Measurements from ENCODE around the gene MYO9A.

Gene MYO9A

GRCh38 chr15:71823801-71824200 is 294.1 kb downstream of the MYO9A start:
- Histone ChIP-seq H2AFZ (ENCODE audit: insufficient read depth, low read length, poor library complexity) (no peak overlapping the region), H4K8ac (ENCODE audit: low read depth, low read length) (no peak overlapping the region), H2AK5ac (ENCODE audit: low read length) (no peak overlapping the region), H3K4me1 (ENCODE audit: control insufficient read depth in 1 of 2, insufficient read depth in 2 of 2, low read length in 2 of 2) (no peaks in the 10 kb centered on the region), H3K27ac (ENCODE audit: low read depth, low read length) (no peak overlapping the region), H3K36me3 (ENCODE audit: control insufficient read depth in 1 of 2, insufficient read depth in 2 of 2, low read length in 2 of 2) (peaks cover 4 to 10% of the 10 kb centered on the region in 2 experiments), H3K79me1 (ENCODE audit: low read length) (no peaks in the 10 kb centered on the region), H3K9ac (ENCODE audit: low read length) (no peak overlapping the region), H3K23ac (ENCODE audit: low read length) (no peak overlapping the region), H4K12ac (ENCODE audit: low read depth, low read length) (no peak overlapping the region), H2BK120ac (ENCODE audit: insufficient read depth, low read length, poor library complexity) (no peak overlapping the region), H3K18ac (ENCODE audit: low read length) (no peak overlapping the region), H3K14ac (ENCODE audit: low read length) (no peak overlapping the region), H4K91ac (ENCODE audit: low read depth, low read length) (no peak overlapping the region), H3K27me3 (ENCODE audit: insufficient read depth, low read length) (no peaks in the 10 kb centered on the region), H3K4ac (ENCODE audit: low read depth, low read length) (no peak overlapping the region), H3K4me3 (ENCODE audit: low read depth, low read length) (no peak overlapping the region), H2BK12ac (ENCODE audit: low read length) (no peak overlapping the region), H3K4me2 (ENCODE audit: low read length) (no peak overlapping the region), H2BK5ac (ENCODE audit: low read depth, low read length, poor library complexity) (no peak overlapping the region), H3K9me3 (ENCODE audit: insufficient read depth, low read depth, low read length) (no peaks in the 10 kb centered on the region), H3K79me2 (ENCODE audit: control insufficient read depth, insufficient read depth, low read length, poor library complexity) (no peaks in the 10 kb centered on the region)
- WGBS (ENCODE audit: extremely low coverage, insufficient coverage, insufficient read length) = no CpG with 5 or more reads among the region's 3 CpGs
- no peak for DNase-seq

GRCh38 chr15:71822890-71823630 is 294.9 kb downstream of the MYO9A start:
- no peak overlapping the region for H2AK5ac ChIP-seq (ENCODE audit: low read length)
- H3K18ac ChIP-seq (ENCODE audit: low read length) = no peak overlapping the region
- no peak overlapping the region for H3K9ac ChIP-seq (ENCODE audit: low read length)
- H2BK120ac ChIP-seq (ENCODE audit: insufficient read depth, low read length, poor library complexity) = no peak overlapping the region
- H3K9me3 ChIP-seq (ENCODE audit: insufficient read depth, low read depth, low read length) = no peaks in the 10 kb centered on the region
- no peak overlapping the region for H4K8ac ChIP-seq (ENCODE audit: low read depth, low read length)
- no peak overlapping the region for H3K27ac ChIP-seq (ENCODE audit: low read depth, low read length)
- H3K36me3 ChIP-seq (ENCODE audit: control insufficient read depth in 1 of 2, insufficient read depth in 2 of 2, low read length in 2 of 2) = peaks cover 4 to 10% of the 10 kb centered on the region in 2 experiments
- H4K91ac ChIP-seq (ENCODE audit: low read depth, low read length) = no peak overlapping the region
- H3K79me2 ChIP-seq (ENCODE audit: control insufficient read depth, insufficient read depth, low read length, poor library complexity) = no peaks in the 10 kb centered on the region
- H4K12ac ChIP-seq (ENCODE audit: low read depth, low read length) = no peak overlapping the region
- no peak overlapping the region for H3K4ac ChIP-seq (ENCODE audit: low read depth, low read length)
- H2BK12ac ChIP-seq (ENCODE audit: low read length) = no peak overlapping the region
- no peak overlapping the region for H3K4me3 ChIP-seq (ENCODE audit: low read depth, low read length)
- no peaks in the 10 kb centered on the region for H3K79me1 ChIP-seq (ENCODE audit: low read length)
- WGBS (ENCODE audit: extremely low coverage, insufficient coverage, insufficient read length) = no CpG with 5 or more reads among the region's 3 CpGs
- H3K4me2 ChIP-seq (ENCODE audit: low read length) = no peak overlapping the region
- no peak overlapping the region for H2AFZ ChIP-seq (ENCODE audit: insufficient read depth, low read length, poor library complexity)
- no peaks in the 10 kb centered on the region for H3K27me3 ChIP-seq (ENCODE audit: insufficient read depth, low read length)
- DNase-seq = no peak
- H3K23ac ChIP-seq (ENCODE audit: low read length) = no peak overlapping the region
- H3K14ac ChIP-seq (ENCODE audit: low read length) = no peak overlapping the region
- no peak overlapping the region for H2BK5ac ChIP-seq (ENCODE audit: low read depth, low read length, poor library complexity)
- no peaks in the 10 kb centered on the region for H3K4me1 ChIP-seq (ENCODE audit: control insufficient read depth in 1 of 2, insufficient read depth in 2 of 2, low read length in 2 of 2)

GRCh38 chr15:71821547-71822129 is 296.3 kb downstream of the MYO9A start:
- Histone ChIP-seq H3K36me3 (ENCODE audit: control insufficient read depth in 1 of 2, insufficient read depth in 2 of 2, low read length in 2 of 2) (peaks cover 4 to 7% of the 10 kb centered on the region in 2 experiments), H3K23ac (ENCODE audit: low read length) (no peak overlapping the region), H3K4me2 (ENCODE audit: low read length) (no peak overlapping the region), H3K9ac (ENCODE audit: low read length) (no peak overlapping the region), H3K79me1 (ENCODE audit: low read length) (no peaks in the 10 kb centered on the region), H3K27ac (ENCODE audit: low read depth, low read length) (no peak overlapping the region), H3K9me3 (ENCODE audit: insufficient read depth, low read depth, low read length) (peaks cover 2% of the 10 kb centered on the region), H4K91ac (ENCODE audit: low read depth, low read length) (no peak overlapping the region), H3K4me1 (ENCODE audit: control insufficient read depth in 1 of 2, insufficient read depth in 2 of 2, low read length in 2 of 2) (no peaks in the 10 kb centered on the region), H3K27me3 (ENCODE audit: insufficient read depth, low read length) (no peaks in the 10 kb centered on the region), H2BK12ac (ENCODE audit: low read length) (no peak overlapping the region), H2BK120ac (ENCODE audit: insufficient read depth, low read length, poor library complexity) (no peak overlapping the region), H3K18ac (ENCODE audit: low read length) (no peak overlapping the region), H2BK5ac (ENCODE audit: low read depth, low read length, poor library complexity) (no peak overlapping the region), H2AFZ (ENCODE audit: insufficient read depth, low read length, poor library complexity) (no peak overlapping the region), H2AK5ac (ENCODE audit: low read length) (no peak overlapping the region), H3K14ac (ENCODE audit: low read length) (no peak overlapping the region), H3K4ac (ENCODE audit: low read depth, low read length) (no peak overlapping the region), H3K4me3 (ENCODE audit: low read depth, low read length) (no peak overlapping the region), H3K79me2 (ENCODE audit: control insufficient read depth, insufficient read depth, low read length, poor library complexity) (no peaks in the 10 kb centered on the region), H4K8ac (ENCODE audit: low read depth, low read length) (no peak overlapping the region), H4K12ac (ENCODE audit: low read depth, low read length) (no peak overlapping the region)
- DNase-seq = no peak
- no CpG with 5 or more reads among the region's 5 CpGs for WGBS (ENCODE audit: extremely low coverage, insufficient coverage, insufficient read length)

GRCh38 chr15:71820127-71820526 is 297.8 kb downstream of the MYO9A start:
- DNase-seq = no peak
- H4K91ac ChIP-seq (ENCODE audit: low read depth, low read length) = no peak overlapping the region

More at GRCh38 chr15:71820127-71820526, 297.8 kb downstream of the MYO9A start:
- Histone ChIP-seq H2AK5ac (ENCODE audit: low read length) (no peak overlapping the region), H3K27me3 (ENCODE audit: insufficient read depth, low read length) (no peaks in the 10 kb centered on the region), H4K8ac (ENCODE audit: low read depth, low read length) (no peak overlapping the region), H3K14ac (ENCODE audit: low read length) (no peak overlapping the region), H3K9me3 (ENCODE audit: insufficient read depth, low read depth, low read length) (peaks cover 2% of the 10 kb centered on the region), H3K4me3 (ENCODE audit: low read depth, low read length) (no peak overlapping the region), H3K4me1 (ENCODE audit: control insufficient read depth in 1 of 2, insufficient read depth in 2 of 2, low read length in 2 of 2) (no peaks in the 10 kb centered on the region), H4K12ac (ENCODE audit: low read depth, low read length) (no peak overlapping the region), H3K79me1 (ENCODE audit: low read length) (no peaks in the 10 kb centered on the region), H3K79me2 (ENCODE audit: control insufficient read depth, insufficient read depth, low read length, poor library complexity) (no peaks in the 10 kb centered on the region), H3K27ac (ENCODE audit: low read depth, low read length) (no peak overlapping the region), H2BK120ac (ENCODE audit: insufficient read depth, low read length, poor library complexity) (no peak overlapping the region), H2AFZ (ENCODE audit: insufficient read depth, low read length, poor library complexity) (no peak overlapping the region), H2BK5ac (ENCODE audit: low read depth, low read length, poor library complexity) (no peak overlapping the region), H3K36me3 (ENCODE audit: control insufficient read depth in 1 of 2, insufficient read depth in 2 of 2, low read length in 2 of 2) (peaks cover 0 to 3% of the 10 kb centered on the region in 2 experiments), H3K18ac (ENCODE audit: low read length) (no peak overlapping the region), H3K23ac (ENCODE audit: low read length) (no peak overlapping the region), H3K4me2 (ENCODE audit: low read length) (no peak overlapping the region), H3K9ac (ENCODE audit: low read length) (no peak overlapping the region), H3K4ac (ENCODE audit: low read depth, low read length) (no peak overlapping the region), H2BK12ac (ENCODE audit: low read length) (no peak overlapping the region)
- no CpG with 5 or more reads among the region's 1 CpG for WGBS (ENCODE audit: extremely low coverage, insufficient coverage, insufficient read length)
